GM12873 (cell line): ENCODE results near the gene SPACA4.

ENCODE experiments used
- CTCF ChIP-seq: IDR thresholded peaks from 2 replicates; pipeline ENCODE4 v1.5.1; 2012; ENCODE audit warnings: low read depth, mild to moderate bottlenecking, moderate library complexity, low read length, control low read depth; ENCODE audit not compliant: insufficient read depth; ENCODE audit errors: missing control alignments

SPACA4 gene

GRCh38 chr19:48588670-48589401 lies 17.7 kb upstream of the SPACA4 start:
- peak; percentile 94 for TF ChIP-seq CTCF

GRCh38 chr19:48591021-48591420 lies 15.5 kb upstream of the SPACA4 start:
- peak; percentile 16 for TF ChIP-seq CTCF

- TF ChIP-seq CTCF: no peak
These were observed 11.4 kb upstream of the SPACA4 start for GRCh38 chr19:48595171-48595570.

- no peak for TF ChIP-seq CTCF
These were observed 10.7 kb upstream of the SPACA4 start for GRCh38 chr19:48595833-48596232.

GRCh38 chr19:48596237-48596636 lies 10.3 kb upstream of the SPACA4 start:
- no peak for TF ChIP-seq CTCF

- TF ChIP-seq CTCF: no peak
These were observed 9.7 kb upstream of the SPACA4 start for GRCh38 chr19:48596679-48597465.

- TF ChIP-seq CTCF: no peak
These were observed 7.4 kb upstream of the SPACA4 start for GRCh38 chr19:48598996-48599700.
